NCI-H2081 (cell line): Measurements from ENCODE around the gene WNT1.
A peak's percentile ranks its signal among the peaks of the same experiment; 100 is the strongest.

Experiments
- DNase-seq, 2 experiments: peaks; one replicate each; lab custom pipeline; 2025; lab: John Stamatoyannopoulos, UW

The WNT1 gene

DNA sequence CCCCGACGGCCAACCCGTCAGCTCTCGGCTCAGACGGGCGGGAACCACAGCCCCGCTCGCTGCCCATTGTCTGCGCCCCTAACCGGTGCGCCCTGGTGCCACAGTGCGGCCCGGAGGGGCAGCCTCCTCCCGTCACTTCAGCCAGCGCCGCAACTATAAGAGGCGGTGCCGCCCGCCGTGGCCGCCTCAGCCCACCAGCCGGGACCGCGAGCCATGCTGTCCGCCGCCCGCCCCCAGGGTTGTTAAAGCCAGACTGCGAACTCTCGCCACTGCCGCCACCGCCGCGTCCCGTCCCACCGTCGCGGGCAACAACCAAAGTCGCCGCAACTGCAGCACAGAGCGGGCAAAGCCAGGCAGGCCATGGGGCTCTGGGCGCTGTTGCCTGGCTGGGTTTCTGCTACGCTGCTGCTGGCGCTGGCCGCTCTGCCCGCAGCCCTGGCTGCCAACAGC is at the start of gene WNT1:
Gene WNT1, plus strand, starts transcription at position 32 of the 450 bp plus-strand sequence. Its CDS starts 329 bp downstream, at position 361.
- DNase-seq: no peak

DNA sequence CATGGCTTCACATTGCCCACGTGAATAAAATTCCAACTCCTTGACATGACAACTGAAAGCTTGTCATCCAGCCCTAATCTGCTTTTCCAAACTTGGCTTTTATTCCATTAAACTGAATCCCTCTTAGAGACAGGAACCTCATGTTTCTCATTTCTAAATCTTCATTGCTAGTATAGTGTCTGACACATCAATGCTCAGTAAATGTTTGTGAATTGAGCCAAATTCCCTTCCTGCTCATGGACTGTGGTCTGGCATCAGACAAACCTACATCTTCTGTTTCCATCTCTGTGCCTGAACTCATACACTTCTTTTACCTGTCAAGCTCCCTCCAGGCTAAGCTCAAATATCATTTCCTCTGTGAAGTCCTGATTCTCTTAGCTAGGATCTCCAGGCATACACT is 48.6 kb upstream of the WNT1 start:
- no peak for DNase-seq

DNA sequence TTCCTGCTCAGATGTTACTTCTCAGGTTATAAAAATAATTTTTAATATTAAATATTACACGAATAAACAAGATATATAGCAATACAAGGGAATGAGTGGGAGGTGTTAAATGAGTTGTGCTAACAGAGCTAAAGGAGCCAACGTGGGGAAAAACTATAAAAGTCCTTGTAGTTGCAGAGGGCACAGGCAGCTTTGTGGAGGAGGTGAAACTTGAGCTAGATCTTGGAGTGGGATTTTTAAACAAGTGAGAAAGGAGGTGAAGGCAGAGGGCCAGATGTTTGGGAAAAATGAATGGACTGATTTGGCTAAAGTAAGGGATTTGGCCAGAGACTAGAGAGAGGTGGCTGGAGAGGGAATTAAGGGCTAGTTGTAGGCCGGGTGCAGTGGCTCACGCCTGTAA is 47.6 kb upstream of the WNT1 start:
- DNase-seq: no peak

GRCh38 chr12:48932878-48933277 is 45.2 kb upstream of the WNT1 start:
- DNase-seq: no peak

GRCh38 chr12:48933664-48934311 is 44.3 kb upstream of the WNT1 start:
- no peak for DNase-seq

GRCh38 chr12:48934312-48934706 is 43.8 kb upstream of the WNT1 start:
- peak in 1 of 2 experiments; percentile 6 for DNase-seq

DNA sequence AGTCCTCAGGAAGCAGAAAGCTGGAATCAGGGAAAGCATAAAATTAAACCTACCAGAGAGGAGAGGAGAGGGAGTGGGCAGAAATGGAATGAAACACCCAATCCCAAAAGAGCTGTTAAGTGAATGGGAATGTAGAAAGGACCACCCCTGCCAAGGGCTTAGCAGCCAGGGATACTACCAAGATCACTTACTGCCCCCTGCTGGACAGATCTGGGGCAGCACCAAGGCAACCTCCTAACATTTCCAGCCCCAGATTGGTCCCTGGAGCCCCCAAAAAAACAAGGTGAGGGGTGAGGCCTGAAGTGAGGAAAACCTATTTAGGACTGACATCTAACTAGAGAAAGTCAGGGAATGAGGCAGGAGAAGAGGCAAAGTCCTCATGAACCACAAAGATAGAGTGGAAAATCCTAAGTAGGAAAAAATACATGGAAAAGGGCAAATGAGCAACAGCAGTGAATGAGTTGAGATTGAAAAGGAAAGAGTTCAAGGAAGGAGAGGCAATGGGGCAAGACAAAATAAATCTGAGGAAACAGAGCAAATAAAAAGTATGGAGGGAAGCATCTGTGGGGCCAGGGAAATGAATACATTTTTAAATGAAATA is 41.6 kb upstream of the WNT1 start:
- peak; percentile 39 to 45 for DNase-seq

DNA sequence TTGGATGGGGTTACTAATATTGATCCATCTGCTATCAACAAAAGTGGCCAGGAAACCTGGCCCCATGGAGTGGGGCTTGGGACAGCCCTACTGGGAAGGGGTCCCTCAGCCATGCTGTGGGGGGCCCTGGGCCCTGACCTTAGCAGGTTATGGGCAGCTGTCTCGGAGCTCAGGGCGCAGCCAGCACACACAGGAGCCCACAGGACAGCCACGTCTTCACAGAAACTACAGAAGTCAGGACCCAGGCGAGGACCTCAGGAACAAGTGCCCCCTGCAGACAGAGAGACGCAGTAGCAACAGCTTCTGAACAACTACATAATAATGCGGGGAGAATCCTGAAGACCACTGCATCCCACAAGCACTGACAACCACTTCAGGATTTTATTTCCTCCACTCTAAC is 41.0 kb upstream of the WNT1 start:
- no peak for DNase-seq

DNA sequence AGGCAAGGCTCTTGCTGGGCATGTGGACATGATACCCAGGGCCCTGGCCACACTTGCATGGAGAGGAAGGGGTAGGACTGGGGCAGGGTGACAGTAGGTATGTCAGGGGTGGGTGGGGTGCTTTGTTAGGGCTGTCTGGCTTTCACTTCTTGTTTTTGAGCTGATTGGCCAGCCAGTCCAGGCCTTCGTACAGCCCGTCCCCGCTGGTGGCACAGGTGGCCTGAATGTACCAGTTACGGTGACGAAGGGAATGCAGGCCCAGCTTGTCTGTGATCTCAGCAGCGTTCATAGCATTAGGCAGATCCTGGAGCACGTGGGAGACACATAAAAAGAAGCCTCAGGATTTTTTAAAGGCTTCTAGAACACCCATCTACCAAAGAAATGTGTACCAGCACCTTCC is 39.3 kb upstream of the WNT1 start:
- no peak for DNase-seq

- DNase-seq: no peak
Measured at GRCh38 chr12:48940181-48940580, 37.9 kb upstream of the WNT1 start.

DNA sequence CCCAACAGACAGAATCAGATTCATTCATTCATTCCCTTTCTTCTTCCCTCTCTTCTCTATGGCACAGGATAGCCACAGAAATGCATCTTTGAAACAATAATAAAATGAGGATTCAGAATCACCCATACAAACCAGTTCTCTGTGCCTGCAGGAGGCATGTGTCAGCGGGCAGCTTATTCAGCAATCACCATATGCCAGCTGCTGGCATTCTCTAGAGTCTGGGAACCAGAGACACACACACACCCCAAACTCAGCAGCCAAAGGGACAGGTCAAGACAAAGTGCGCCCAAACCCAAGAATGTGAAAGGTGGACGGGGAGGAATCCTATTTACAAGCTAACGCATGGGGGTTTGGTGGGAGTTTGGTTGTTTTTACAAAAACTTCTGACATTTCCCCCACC is 34.9 kb upstream of the WNT1 start:
- DNase-seq: no peak

- peak; percentile 71 to 86 for DNase-seq
Measured at GRCh38 chr12:48946205-48946604, 31.9 kb upstream of the WNT1 start.

DNA sequence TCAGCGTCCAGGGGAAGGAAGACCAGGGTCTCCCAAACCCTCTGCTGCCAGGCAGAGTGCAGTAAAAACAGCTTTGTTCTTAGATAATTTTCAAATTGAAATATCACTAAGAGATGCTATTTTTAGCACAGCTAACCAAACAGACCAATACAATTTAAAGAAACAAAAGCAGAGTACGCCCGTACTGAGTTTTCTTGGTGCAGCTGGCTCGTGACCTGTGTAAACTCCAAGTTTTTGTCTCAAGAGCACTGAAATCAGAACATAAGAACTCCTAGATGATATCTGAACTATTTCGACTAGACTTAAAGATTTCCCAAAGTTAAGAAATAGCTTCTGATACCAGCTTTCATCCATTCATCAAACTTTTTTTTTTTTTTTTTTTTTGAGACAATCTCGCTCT is 31.2 kb upstream of the WNT1 start:
- no peak for DNase-seq

DNA sequence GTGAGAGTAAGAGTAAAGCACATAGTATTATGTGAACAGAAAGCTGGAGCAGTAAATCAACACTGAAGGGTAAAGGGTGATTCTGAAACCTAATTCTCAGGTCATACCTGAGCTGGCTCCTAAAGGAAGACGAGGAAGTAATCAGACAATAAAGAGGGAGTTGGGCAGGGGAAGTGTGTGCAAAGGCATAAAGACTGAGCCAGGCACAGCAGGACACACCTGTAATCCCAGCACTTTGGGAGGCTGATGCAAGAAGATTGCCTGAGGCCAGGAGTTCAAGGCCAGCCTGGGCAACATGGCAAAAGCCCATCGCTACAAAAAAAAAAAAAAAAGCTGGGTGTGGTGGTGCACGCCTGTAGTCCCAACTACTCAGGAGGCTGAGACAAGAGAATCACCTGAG is 30.4 kb upstream of the WNT1 start:
- DNase-seq: peak in 1 of 2 experiments; percentile 9

- DNase-seq: no peak
Measured at GRCh38 chr12:48952691-48953090, 25.4 kb upstream of the WNT1 start.

GRCh38 chr12:48954061-48954460 is 24.1 kb upstream of the WNT1 start:
- no peak for DNase-seq

DNA sequence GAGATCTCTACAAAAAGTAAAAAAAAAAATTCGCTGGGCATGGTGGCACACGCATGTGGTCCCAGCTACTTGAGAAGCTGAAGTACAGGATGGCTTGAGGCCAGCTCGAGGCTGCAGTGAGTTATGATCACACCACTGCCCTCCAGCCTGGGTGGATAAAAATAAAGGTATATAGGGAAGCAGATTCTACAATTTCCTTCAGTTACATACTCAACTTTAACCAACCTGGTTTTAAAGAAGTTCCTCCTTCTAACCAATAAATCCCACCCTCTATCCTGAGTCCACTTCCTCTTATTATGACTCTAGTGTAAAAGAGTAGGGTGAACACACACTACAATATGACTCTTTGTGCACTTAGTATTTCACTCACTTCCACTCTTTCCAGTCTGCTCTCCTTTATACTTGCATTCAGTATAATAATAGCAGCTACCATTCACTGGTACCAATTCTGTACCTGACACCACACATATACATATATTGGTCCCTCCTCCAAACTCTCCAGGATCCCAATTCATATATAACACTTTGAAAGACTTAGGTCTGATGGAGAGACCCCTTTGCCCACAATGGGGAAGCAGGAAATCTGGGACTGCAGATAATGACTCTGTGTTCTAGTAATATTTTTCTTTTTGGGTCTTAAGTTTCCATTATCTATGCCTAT is 23.2 kb upstream of the WNT1 start:
- no peak for DNase-seq

DNA sequence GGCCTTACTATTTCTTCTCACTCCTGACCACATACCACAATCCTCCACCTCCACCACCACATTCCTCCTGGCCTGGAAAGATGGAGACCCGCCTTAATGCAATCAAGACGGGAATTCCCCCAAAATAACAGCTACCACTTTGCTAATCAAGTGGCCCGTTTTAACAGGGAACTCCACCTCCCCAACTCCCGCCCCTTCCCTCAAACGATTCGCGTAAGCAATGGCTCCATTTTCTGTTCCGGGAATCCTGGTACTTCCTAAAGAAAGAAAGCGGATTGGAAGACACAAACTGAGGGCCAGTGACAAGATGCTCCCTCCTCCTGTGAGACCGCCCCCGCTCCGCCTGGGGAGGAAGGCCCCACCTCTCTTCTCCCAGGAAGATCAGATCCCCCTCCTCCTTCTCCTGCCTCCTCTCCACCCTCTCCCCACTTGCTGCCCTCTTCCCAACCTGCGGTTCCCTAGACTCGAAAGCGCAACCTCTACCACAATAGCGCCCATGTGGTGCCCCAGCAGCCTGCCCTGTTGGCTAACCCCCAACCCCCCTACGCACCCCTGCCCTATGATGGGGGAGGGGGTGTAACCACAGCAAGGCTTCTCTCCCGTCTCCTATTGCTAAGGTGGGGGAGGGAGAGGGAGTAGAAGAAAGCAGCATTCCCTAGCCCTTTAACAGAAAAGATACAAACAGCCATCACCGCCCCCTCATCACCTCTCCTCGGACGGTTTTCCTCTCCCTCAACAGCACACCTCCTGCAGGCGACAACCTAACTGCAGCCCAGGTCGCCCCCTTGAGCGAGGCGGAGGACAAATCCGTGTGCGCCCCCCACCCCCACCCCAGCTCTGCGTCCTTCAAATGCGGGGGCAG is 21.6 kb upstream of the WNT1 start:
- DNase-seq: peak; percentile 83 to 91

DNA sequence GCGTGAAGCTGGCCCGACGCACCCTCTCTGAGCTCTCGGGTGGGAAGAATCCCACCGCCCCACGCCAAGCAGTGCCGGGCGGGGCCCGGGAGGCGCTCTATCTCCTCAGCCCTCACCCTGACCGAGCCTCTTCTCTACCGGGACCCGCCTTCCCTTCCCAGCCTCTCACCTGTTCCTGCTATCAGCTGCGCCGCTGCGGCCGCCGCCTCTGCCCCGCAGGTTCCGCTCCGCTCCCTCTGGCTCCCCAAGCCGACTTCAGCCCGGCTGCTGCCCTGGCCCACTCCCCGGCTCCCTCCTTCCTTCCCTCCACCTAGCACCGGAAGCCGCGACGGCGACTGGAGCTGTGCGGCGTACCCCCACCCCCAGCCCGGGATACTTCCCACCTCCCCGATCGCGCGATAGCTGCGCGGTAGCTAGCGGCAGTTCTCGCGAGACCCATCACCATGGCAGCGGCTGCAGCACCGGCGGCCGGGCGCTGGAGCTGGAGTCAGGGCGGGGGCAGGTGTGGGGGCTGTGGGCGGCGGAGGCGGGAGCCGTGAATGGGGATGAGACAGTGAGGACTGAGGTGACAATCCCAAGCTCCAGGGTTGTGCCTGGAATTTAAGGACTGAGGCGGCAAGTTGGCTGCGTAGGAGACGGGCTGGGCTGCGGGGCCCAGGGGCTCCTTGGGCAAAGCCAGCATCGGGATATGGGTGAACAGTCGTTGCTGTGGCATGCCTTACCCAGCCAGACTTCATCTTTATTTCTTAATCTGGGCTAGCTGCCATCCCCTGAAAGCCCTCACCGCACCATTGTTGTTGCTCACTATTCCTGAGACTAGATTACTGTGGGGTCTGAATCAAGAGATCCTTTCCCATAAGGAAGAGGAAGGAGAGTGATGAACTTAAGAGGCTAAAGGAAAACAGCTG is 20.7 kb upstream of the WNT1 start, which contains the start of gene ARF3:
Gene ARF3, minus strand, starts transcription at position 347 of the 908 bp plus-strand sequence. CDS start 16,392 bp downstream, outside the sequence.
- peak; percentile 97 for DNase-seq

GRCh38 chr12:48958049-48958388 is 20.1 kb upstream of the WNT1 start:
- no peak for DNase-seq

GRCh38 chr12:48960834-48961233 is 17.3 kb upstream of the WNT1 start:
- no peak for DNase-seq
